Activated T-helper 1 cell treated with Interleukin-2 at 50 U/mL for 16 hours (primary cell): ENCODE data around the gene CAPN3.

ENCODE experiments used
- DNase-seq: peaks from one replicate; pipeline ENCODE4 v3.0.0-alpha.2; 2020; ENCODE audit warnings: low read depth

Gene CAPN3

GRCh38 chr15:42356851-42357250 is 2.5 kb upstream of the CAPN3 start:
- no peak for DNase-seq

- DNase-seq = no peak
Measured at GRCh38 chr15:42358141-42358540, 1.2 kb upstream of the CAPN3 start.

GRCh38 chr15:42359985-42360384 is 684 bp downstream of the CAPN3 start:
- no peak for DNase-seq

GRCh38 chr15:42360535-42361112 is 1.3 kb downstream of the CAPN3 start:
- no peak for DNase-seq

- no peak for DNase-seq
Measured at GRCh38 chr15:42363487-42363886, 4.2 kb downstream of the CAPN3 start.

- no peak for DNase-seq
Measured at GRCh38 chr15:42363942-42364341, 4.6 kb downstream of the CAPN3 start.

GRCh38 chr15:42364529-42364928 is 5.2 kb downstream of the CAPN3 start:
- no peak for DNase-seq

- DNase-seq = no peak
Measured at GRCh38 chr15:42365921-42366550, 6.7 kb downstream of the CAPN3 start.

GRCh38 chr15:42367041-42367440 is 7.7 kb downstream of the CAPN3 start:
- no peak for DNase-seq

- DNase-seq = no peak
Measured at GRCh38 chr15:42368096-42368495, 8.8 kb downstream of the CAPN3 start.

- no peak for DNase-seq
Measured at GRCh38 chr15:42371096-42371495, 11.8 kb downstream of the CAPN3 start.

- no peak for DNase-seq
Measured at GRCh38 chr15:42373274-42373673, 14.0 kb downstream of the CAPN3 start.

- DNase-seq = no peak
Measured at GRCh38 chr15:42373936-42374335, 14.6 kb downstream of the CAPN3 start.

- DNase-seq = no peak
Measured at GRCh38 chr15:42374810-42375209, 15.5 kb downstream of the CAPN3 start.

GRCh38 chr15:42375252-42375651 is 16.0 kb downstream of the CAPN3 start:
- DNase-seq = no peak

GRCh38 chr15:42375941-42376340 is 16.6 kb downstream of the CAPN3 start:
- no peak for DNase-seq

GRCh38 chr15:42378011-42378410 is 18.7 kb downstream of the CAPN3 start:
- no peak for DNase-seq

- no peak for DNase-seq
Measured at GRCh38 chr15:42384597-42384996, 25.3 kb downstream of the CAPN3 start.

- no peak for DNase-seq
Measured at GRCh38 chr15:42385206-42385979, 26.1 kb downstream of the CAPN3 start.

GRCh38 chr15:42385980-42386700 is 26.8 kb downstream of the CAPN3 start:
- no peak for DNase-seq

GRCh38 chr15:42387603-42388002 is 28.3 kb downstream of the CAPN3 start:
- no peak for DNase-seq

- no peak for DNase-seq
Measured at GRCh38 chr15:42392309-42393024, 33.2 kb downstream of the CAPN3 start.
